ENCODE results near the gene PIK3AP1. TPM values are rescaled to one million over a fixed set of nuclear protein-coding genes. Genes with fewer than 3 reads are reported as not detected.

Gene PIK3AP1
- total RNA-seq, 1 experiment from 2014 or later = 7.1 TPM

- Histone ChIP-seq H3K79me2 (ENCODE audit: insufficient read depth, low read length) (no peaks in the 10 kb centered on the region), H3K9me2 (ENCODE audit: insufficient read depth) (no peaks in the 10 kb centered on the region), H3K9me3 (ENCODE audit: control insufficient read depth in 1 of 2, insufficient read depth in 1 of 2, low read depth in 1 of 2, low read length in 2 of 2) (no peaks in the 10 kb centered on the region), H4K20me1 (ENCODE audit: insufficient read depth) (no peaks in the 10 kb centered on the region), H3K36me3 (ENCODE audit: control insufficient read depth in 1 of 2, insufficient read depth in 2 of 2, low read length in 2 of 2) (no peaks in the 10 kb centered on the region), H3K4me1 (ENCODE audit: control insufficient read depth in 1 of 2, insufficient read depth in 2 of 2, low read length in 2 of 2) (no peaks in the 10 kb centered on the region), H3K4me2 (ENCODE audit: low read length) (no peak overlapping the region), H3K27ac (ENCODE audit: low read depth, low read length) (no peak overlapping the region), H2AFZ (ENCODE audit: low read depth, low read length, poor library complexity, severe bottlenecking) (no peak overlapping the region), H3K27me3 (ENCODE audit: insufficient read depth, low read length) (no peaks in the 10 kb centered on the region), H3K4me3 (replicated peaks in 1 of 2; ENCODE audit: low read depth in 1 of 2, low read length in 2 of 2) (no peak overlapping the region), H3K9ac (ENCODE audit: low read length) (no peak overlapping the region)
- CTCF ChIA-PET = no interaction called here
- intact Hi-C loops (cut with micrococcal nuclease) = no loop called here
- TF ChIP-seq SIN3A (IDR thresholded peaks at IDR 0.05; ENCODE audit: low read depth) = no peak
- no peak for TF ChIP-seq EZH2phosphoT487 (IDR thresholded peaks at IDR 0.05; ENCODE audit: borderline replicate concordance)
- TF ChIP-seq ATF3 (IDR thresholded peaks at IDR 0.05) = no peak
- TF ChIP-seq FOSL1 (IDR thresholded peaks at IDR 0.05; ENCODE audit: low read depth) = no peak
- no peak for TF ChIP-seq JUND (IDR thresholded peaks at IDR 0.05)
- RAD21 ChIA-PET (ENCODE audit: low non-redundant PET in 1 of 2, low total read pairs in 2 of 2, uncharacterized antibody in 2 of 2, unreplicated experiment in 2 of 2) = no interaction called here
- POLR2A ChIA-PET = no interaction called here
- DNase-seq (ENCODE audit: low read depth, low spot score) (no peak), ATAC-seq (no peak)
- BruUV-seq (replicated peaks) = no TSS peak
These were observed 19.8 kb downstream of the PIK3AP1 start for GRCh38 chr10:96700374-96701099.

GRCh38 chr10:96699613-96700012, 20.7 kb downstream of the PIK3AP1 start:
- H4K20me1 ChIP-seq (ENCODE audit: insufficient read depth) = no peaks in the 10 kb centered on the region
- H3K4me3 ChIP-seq (replicated peaks in 1 of 2; ENCODE audit: low read depth in 1 of 2, low read length in 2 of 2) = no peak overlapping the region
- intact Hi-C loops (cut with micrococcal nuclease) = no loop called here
- DNase-seq (ENCODE audit: low read depth, low spot score) (no peak), ATAC-seq (no peak)
- H3K79me2 ChIP-seq (ENCODE audit: insufficient read depth, low read length) = no peaks in the 10 kb centered on the region
- no peaks in the 10 kb centered on the region for H3K27me3 ChIP-seq (ENCODE audit: insufficient read depth, low read length)
- no peak overlapping the region for H3K4me2 ChIP-seq (ENCODE audit: low read length)
- no peak overlapping the region for H3K9ac ChIP-seq (ENCODE audit: low read length)
- no peaks in the 10 kb centered on the region for H3K4me1 ChIP-seq (ENCODE audit: control insufficient read depth in 1 of 2, insufficient read depth in 2 of 2, low read length in 2 of 2)
- no peaks in the 10 kb centered on the region for H3K9me2 ChIP-seq (ENCODE audit: insufficient read depth)
- no TSS peak for BruUV-seq (replicated peaks)
- H2AFZ ChIP-seq (ENCODE audit: low read depth, low read length, poor library complexity, severe bottlenecking) = no peak overlapping the region
- H3K9me3 ChIP-seq (ENCODE audit: control insufficient read depth in 1 of 2, insufficient read depth in 1 of 2, low read depth in 1 of 2, low read length in 2 of 2) = no peaks in the 10 kb centered on the region
- ChIA-PET POLR2A (no interaction called here), CTCF (no interaction called here), RAD21 (ENCODE audit: low non-redundant PET in 1 of 2, low total read pairs in 2 of 2, uncharacterized antibody in 2 of 2, unreplicated experiment in 2 of 2) (no interaction called here)
- H3K36me3 ChIP-seq (ENCODE audit: control insufficient read depth in 1 of 2, insufficient read depth in 2 of 2, low read length in 2 of 2) = no peaks in the 10 kb centered on the region
- no peak overlapping the region for H3K27ac ChIP-seq (ENCODE audit: low read depth, low read length)
- TF ChIP-seq EZH2phosphoT487 (IDR thresholded peaks at IDR 0.05; ENCODE audit: borderline replicate concordance) = no peak
- TF ChIP-seq EZH2 (IDR thresholded peaks at IDR 0.05) = no peak
- no peak for TF ChIP-seq JUND (IDR thresholded peaks at IDR 0.05)
- no peak for TF ChIP-seq TCF7L2 (IDR thresholded peaks at IDR 0.05; ENCODE audit: borderline replicate concordance, extremely low read depth, insufficient read depth, insufficient read length)
- TF ChIP-seq ATF3 (IDR thresholded peaks at IDR 0.05) = no peak
- TF ChIP-seq POLR2AphosphoS5 (IDR thresholded peaks at IDR 0.05; ENCODE audit: low read depth, low read length) = no peak
- no peak for TF ChIP-seq RAD21 (IDR thresholded peaks at IDR 0.05; ENCODE audit: low read depth)
- TF ChIP-seq, protein P1, sequence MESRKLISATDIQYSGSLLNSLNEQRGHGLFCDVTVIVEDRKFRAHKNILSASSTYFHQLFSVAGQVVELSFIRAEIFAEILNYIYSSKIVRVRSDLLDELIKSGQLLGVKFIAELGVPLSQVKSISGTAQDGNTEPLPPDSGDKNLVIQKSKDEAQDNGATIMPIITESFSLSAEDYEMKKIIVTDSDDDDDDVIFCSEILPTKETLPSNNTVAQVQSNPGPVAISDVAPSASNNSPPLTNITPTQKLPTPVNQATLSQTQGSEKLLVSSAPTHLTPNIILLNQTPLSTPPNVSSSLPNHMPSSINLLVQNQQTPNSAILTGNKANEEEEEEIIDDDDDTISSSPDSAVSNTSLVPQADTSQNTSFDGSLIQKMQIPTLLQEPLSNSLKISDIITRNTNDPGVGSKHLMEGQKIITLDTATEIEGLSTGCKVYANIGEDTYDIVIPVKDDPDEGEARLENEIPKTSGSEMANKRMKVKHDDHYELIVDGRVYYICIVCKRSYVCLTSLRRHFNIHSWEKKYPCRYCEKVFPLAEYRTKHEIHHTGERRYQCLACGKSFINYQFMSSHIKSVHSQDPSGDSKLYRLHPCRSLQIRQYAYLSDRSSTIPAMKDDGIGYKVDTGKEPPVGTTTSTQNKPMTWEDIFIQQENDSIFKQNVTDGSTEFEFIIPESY (IDR thresholded peaks at IDR 0.05; ENCODE audit: extremely low read depth, insufficient replicate concordance, low read length) = no peak
- no peak for TF ChIP-seq FOSL1 (IDR thresholded peaks at IDR 0.05; ENCODE audit: low read depth)
- TF ChIP-seq, protein P2, sequence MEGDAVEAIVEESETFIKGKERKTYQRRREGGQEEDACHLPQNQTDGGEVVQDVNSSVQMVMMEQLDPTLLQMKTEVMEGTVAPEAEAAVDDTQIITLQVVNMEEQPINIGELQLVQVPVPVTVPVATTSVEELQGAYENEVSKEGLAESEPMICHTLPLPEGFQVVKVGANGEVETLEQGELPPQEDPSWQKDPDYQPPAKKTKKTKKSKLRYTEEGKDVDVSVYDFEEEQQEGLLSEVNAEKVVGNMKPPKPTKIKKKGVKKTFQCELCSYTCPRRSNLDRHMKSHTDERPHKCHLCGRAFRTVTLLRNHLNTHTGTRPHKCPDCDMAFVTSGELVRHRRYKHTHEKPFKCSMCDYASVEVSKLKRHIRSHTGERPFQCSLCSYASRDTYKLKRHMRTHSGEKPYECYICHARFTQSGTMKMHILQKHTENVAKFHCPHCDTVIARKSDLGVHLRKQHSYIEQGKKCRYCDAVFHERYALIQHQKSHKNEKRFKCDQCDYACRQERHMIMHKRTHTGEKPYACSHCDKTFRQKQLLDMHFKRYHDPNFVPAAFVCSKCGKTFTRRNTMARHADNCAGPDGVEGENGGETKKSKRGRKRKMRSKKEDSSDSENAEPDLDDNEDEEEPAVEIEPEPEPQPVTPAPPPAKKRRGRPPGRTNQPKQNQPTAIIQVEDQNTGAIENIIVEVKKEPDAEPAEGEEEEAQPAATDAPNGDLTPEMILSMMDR (IDR thresholded peaks at IDR 0.05 in 2 of 3, conservative IDR thresholded peaks at IDR 0.05 in 1 of 3; ENCODE audit: borderline replicate concordance in 1 of 3, insufficient read depth in 1 of 3, low read depth in 2 of 3, low read length in 2 of 3) = no peak
- no peak for TF ChIP-seq SIN3A (IDR thresholded peaks at IDR 0.05; ENCODE audit: low read depth)
- TF ChIP-seq ZNF274 (IDR thresholded peaks at IDR 0.05; ENCODE audit: low read depth, low read length) = no peak
- TF ChIP-seq EGR1 (IDR thresholded peaks at IDR 0.05; ENCODE audit: low read depth) = no peak

Data from HCT116 (cell line).